ENCODE measurements around the gene ZDHHC19. TPM values are rescaled to one million over a fixed set of nuclear protein-coding genes. Genes with fewer than 3 reads are reported as not detected.

ZDHHC19 gene
- total and polyA plus RNA-seq, 2 experiments from 2014 or later, result 1.3 to 15.7 TPM

DNA sequence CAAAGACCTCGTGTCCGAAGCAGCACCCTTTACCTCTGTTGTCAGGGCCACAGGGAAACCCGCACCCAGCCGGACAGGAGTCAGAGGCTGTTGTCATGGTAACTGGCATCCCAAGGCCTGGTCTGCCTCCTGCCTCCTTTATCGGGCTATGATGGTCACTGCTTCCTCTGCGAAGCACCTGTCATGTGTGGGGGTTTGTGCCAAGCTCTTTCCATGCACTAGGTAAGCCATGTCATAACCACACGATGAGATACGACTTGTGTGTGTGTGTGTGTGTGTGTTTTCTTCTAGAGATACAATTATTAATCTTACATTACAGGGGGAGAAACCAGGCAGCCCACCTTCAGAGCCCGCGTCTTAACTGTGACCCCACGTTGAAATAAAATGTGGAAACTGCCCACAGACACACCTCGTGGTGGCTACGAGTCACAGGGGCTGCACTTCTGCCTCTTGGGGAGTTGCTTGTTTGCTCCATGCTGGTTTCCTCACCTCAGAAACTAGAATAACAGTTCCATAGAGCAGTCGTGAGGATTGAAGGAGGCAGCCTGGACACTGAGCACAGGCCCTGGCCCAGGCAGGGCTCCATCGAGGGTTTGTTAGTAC is 18.0 kb downstream of the ZDHHC19 start (continued):
- TF ChIP-seq, protein P1, sequence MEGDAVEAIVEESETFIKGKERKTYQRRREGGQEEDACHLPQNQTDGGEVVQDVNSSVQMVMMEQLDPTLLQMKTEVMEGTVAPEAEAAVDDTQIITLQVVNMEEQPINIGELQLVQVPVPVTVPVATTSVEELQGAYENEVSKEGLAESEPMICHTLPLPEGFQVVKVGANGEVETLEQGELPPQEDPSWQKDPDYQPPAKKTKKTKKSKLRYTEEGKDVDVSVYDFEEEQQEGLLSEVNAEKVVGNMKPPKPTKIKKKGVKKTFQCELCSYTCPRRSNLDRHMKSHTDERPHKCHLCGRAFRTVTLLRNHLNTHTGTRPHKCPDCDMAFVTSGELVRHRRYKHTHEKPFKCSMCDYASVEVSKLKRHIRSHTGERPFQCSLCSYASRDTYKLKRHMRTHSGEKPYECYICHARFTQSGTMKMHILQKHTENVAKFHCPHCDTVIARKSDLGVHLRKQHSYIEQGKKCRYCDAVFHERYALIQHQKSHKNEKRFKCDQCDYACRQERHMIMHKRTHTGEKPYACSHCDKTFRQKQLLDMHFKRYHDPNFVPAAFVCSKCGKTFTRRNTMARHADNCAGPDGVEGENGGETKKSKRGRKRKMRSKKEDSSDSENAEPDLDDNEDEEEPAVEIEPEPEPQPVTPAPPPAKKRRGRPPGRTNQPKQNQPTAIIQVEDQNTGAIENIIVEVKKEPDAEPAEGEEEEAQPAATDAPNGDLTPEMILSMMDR (conservative IDR thresholded peaks at IDR 0.05; ENCODE audit: low read depth in 2 of 2), result no peak
- TF ChIP-seq NANOG (IDR thresholded peaks at IDR 0.05; ENCODE audit: borderline replicate concordance), result no peak
- TF ChIP-seq, protein P2, sequence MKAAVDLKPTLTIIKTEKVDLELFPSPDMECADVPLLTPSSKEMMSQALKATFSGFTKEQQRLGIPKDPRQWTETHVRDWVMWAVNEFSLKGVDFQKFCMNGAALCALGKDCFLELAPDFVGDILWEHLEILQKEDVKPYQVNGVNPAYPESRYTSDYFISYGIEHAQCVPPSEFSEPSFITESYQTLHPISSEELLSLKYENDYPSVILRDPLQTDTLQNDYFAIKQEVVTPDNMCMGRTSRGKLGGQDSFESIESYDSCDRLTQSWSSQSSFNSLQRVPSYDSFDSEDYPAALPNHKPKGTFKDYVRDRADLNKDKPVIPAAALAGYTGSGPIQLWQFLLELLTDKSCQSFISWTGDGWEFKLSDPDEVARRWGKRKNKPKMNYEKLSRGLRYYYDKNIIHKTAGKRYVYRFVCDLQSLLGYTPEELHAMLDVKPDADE (IDR thresholded peaks at IDR 0.05), result no peak
- TF ChIP-seq, protein P3, sequence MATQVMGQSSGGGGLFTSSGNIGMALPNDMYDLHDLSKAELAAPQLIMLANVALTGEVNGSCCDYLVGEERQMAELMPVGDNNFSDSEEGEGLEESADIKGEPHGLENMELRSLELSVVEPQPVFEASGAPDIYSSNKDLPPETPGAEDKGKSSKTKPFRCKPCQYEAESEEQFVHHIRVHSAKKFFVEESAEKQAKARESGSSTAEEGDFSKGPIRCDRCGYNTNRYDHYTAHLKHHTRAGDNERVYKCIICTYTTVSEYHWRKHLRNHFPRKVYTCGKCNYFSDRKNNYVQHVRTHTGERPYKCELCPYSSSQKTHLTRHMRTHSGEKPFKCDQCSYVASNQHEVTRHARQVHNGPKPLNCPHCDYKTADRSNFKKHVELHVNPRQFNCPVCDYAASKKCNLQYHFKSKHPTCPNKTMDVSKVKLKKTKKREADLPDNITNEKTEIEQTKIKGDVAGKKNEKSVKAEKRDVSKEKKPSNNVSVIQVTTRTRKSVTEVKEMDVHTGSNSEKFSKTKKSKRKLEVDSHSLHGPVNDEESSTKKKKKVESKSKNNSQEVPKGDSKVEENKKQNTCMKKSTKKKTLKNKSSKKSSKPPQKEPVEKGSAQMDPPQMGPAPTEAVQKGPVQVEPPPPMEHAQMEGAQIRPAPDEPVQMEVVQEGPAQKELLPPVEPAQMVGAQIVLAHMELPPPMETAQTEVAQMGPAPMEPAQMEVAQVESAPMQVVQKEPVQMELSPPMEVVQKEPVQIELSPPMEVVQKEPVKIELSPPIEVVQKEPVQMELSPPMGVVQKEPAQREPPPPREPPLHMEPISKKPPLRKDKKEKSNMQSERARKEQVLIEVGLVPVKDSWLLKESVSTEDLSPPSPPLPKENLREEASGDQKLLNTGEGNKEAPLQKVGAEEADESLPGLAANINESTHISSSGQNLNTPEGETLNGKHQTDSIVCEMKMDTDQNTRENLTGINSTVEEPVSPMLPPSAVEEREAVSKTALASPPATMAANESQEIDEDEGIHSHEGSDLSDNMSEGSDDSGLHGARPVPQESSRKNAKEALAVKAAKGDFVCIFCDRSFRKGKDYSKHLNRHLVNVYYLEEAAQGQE (IDR thresholded peaks at IDR 0.05; ENCODE audit: unreplicated experiment), result no peak

DNA sequence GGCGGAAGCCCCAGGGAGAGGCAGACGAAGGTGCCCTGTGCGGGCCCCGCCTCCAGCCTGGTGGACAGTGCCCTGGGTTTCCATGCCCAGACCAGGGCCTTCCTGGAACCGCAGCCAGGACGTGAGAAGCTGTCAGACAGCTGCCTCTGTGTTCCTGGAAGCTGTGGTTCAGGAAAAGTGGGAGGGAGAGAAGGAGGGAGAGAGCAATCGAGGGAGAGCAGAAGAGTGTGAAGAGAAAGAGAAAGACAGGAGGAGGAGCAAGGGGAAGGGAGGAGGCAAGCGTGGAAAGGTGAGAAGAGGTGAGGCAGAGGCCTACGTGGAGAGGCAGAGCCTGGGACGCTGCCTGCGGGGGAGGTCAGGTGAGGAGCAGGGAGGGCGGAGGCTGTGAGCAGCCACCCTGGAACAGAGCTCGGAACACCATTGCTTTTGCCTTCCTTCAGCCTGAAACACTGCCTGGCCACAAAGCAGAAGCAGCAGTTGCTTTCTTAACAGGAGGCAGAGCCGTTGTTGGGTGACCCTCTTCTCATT is 18.6 kb downstream of the ZDHHC19 start:
- Histone ChIP-seq H3K4me3 (no peak overlapping the region), H2AFZ (peak overlapping the region; percentile 43; the same call in 1 of the 2 replicates), H3K36me3 (ENCODE audit: insufficient read depth) (no peaks in the 10 kb centered on the region), H3K9me2 (ENCODE audit: insufficient read depth) (no peaks in the 10 kb centered on the region), H4K20me1 (replicated peaks; ENCODE audit: insufficient read depth) (no peaks in the 10 kb centered on the region), H3K4me1 (ENCODE audit: insufficient read depth) (no peaks in the 10 kb centered on the region; the same call in 1 of the 2 replicates), H3K27ac (ENCODE audit: low read depth) (no peak overlapping the region), H3K79me2 (replicated peaks; ENCODE audit: insufficient read depth) (no peaks in the 10 kb centered on the region), H3K27me3 (ENCODE audit: insufficient read depth) (no peaks in the 10 kb centered on the region), H3F3A (replicated peaks; ENCODE audit: low read depth) (0 out of 2 replicates have a peak, but pooled peaks cover 3% of the 10 kb centered on the region), H3K4me2 (no peak overlapping the region)
- peaks cover 16% of the 10 kb centered on the region; the same call in 2 of the 3 replicates for H3K4me1 Mint-ChIP-seq
- no peaks in the 10 kb centered on the region for H3K36me3 Mint-ChIP-seq (ENCODE audit: low read depth)
- no peak overlapping the region for H3K4me3 Mint-ChIP-seq
- no peaks in the 10 kb centered on the region; the same call in 2 of the 3 replicates for H3K9me3 Mint-ChIP-seq
- TF ChIP-seq CREB1 (CRISPR knock-in tag; IDR thresholded peaks at IDR 0.05; ENCODE audit: low read depth), result no peak
- TF ChIP-seq NANOG (IDR thresholded peaks at IDR 0.05; ENCODE audit: borderline replicate concordance), result no peak
- TF ChIP-seq JUNB (IDR thresholded peaks at IDR 0.05; ENCODE audit: unreplicated experiment), result no peak
- TF ChIP-seq, protein P4, sequence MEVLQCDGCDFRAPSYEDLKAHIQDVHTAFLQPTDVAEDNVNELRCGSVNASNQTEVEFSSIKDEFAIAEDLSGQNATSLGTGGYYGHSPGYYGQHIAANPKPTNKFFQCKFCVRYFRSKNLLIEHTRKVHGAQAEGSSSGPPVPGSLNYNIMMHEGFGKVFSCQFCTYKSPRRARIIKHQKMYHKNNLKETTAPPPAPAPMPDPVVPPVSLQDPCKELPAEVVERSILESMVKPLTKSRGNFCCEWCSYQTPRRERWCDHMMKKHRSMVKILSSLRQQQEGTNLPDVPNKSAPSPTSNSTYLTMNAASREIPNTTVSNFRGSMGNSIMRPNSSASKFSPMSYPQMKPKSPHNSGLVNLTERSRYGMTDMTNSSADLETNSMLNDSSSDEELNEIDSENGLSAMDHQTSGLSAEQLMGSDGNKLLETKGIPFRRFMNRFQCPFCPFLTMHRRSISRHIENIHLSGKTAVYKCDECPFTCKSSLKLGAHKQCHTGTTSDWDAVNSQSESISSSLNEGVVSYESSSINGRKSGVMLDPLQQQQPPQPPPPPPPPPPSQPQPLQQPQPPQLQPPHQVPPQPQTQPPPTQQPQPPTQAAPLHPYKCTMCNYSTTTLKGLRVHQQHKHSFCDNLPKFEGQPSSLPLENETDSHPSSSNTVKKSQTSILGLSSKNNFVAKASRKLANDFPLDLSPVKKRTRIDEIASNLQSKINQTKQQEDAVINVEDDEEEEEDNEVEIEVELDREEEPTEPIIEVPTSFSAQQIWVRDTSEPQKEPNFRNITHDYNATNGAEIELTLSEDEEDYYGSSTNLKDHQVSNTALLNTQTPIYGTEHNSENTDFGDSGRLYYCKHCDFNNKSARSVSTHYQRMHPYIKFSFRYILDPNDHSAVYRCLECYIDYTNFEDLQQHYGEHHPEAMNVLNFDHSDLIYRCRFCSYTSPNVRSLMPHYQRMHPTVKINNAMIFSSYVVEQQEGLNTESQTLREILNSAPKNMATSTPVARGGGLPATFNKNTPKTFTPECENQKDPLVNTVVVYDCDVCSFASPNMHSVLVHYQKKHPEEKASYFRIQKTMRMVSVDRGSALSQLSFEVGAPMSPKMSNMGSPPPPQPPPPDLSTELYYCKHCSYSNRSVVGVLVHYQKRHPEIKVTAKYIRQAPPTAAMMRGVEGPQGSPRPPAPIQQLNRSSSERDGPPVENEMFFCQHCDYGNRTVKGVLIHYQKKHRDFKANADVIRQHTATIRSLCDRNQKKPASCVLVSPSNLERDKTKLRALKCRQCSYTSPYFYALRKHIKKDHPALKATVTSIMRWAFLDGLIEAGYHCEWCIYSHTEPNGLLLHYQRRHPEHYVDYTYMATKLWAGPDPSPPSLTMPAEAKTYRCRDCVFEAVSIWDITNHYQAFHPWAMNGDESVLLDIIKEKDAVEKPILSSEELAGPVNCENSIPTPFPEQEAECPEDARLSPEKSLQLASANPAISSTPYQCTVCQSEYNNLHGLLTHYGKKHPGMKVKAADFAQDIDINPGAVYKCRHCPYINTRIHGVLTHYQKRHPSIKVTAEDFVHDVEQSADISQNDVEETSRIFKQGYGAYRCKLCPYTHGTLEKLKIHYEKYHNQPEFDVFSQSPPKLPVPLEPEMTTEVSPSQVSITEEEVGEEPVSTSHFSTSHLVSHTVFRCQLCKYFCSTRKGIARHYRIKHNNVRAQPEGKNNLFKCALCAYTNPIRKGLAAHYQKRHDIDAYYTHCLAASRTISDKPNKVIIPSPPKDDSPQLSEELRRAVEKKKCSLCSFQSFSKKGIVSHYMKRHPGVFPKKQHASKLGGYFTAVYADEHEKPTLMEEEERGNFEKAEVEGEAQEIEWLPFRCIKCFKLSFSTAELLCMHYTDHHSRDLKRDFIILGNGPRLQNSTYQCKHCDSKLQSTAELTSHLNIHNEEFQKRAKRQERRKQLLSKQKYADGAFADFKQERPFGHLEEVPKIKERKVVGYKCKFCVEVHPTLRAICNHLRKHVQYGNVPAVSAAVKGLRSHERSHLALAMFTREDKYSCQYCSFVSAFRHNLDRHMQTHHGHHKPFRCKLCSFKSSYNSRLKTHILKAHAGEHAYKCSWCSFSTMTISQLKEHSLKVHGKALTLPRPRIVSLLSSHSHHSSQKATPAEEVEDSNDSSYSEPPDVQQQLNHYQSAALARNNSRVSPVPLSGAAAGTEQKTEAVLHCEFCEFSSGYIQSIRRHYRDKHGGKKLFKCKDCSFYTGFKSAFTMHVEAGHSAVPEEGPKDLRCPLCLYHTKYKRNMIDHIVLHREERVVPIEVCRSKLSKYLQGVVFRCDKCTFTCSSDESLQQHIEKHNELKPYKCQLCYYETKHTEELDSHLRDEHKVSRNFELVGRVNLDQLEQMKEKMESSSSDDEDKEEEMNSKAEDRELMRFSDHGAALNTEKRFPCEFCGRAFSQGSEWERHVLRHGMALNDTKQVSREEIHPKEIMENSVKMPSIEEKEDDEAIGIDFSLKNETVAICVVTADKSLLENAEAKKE (CRISPR knock-in tag; IDR thresholded peaks at IDR 0.05), result no peak
- ATAC-seq, result peak; percentile 11
- no peak for DNase-seq (ENCODE audit: low spot score)
- peaks cover 6% of the 10 kb centered on the region for H3K27me3 Mint-ChIP-seq (ENCODE audit: insufficient read depth, low read depth, poor library complexity)
- 0 out of 2 replicates have a peak overlapping the region, but pooled peaks have one; percentile 10 for H3K27ac Mint-ChIP-seq
